Measurements from ENCODE around the gene FEN1. TPM values are rescaled to one million over a fixed set of nuclear protein-coding genes. Genes with fewer than 3 reads are reported as not detected.

FEN1 gene
- total and polyA plus RNA-seq, 8 donors: 4.2 to 24.6 (median 10.0) TPM; not detected in 1

GRCh38 chr11:61782841-61783240, 9.9 kb upstream of the FEN1 start:
- H3K4me3 ChIP-seq: no peak overlapping the region
- H3K27ac ChIP-seq: no peak overlapping the region
- peaks cover 60 to 100% (median 100%) of the 10 kb centered on the region in 4 donors for H3K36me3 ChIP-seq
- no peaks in the 10 kb centered on the region for H3K9me3 ChIP-seq
- intact Hi-C loops (cut with DNase I; ENCODE audit: low total_unique reads): no loop called here
- no peak for DNase-seq
- no peaks in the 10 kb centered on the region for H3K27me3 ChIP-seq
- TF ChIP-seq CTCF (IDR thresholded peaks at IDR 0.05): no peak
- TF ChIP-seq EP300 (IDR thresholded peaks at IDR 0.05): no peak
- TF ChIP-seq POLR2A (IDR thresholded peaks at IDR 0.05): no peak
- no peak for TF ChIP-seq POLR2AphosphoS5 (IDR thresholded peaks at IDR 0.05)
- H3K4me1 ChIP-seq: peaks cover under 1 to 10% (median 2%) of the 10 kb centered on the region in 4 donors
- 76 to 88% (median 83%) methylated on average over 3 to 11 of the region's 11 CpGs for WGBS, 5 donors

- H3K27ac ChIP-seq: no peak overlapping the region
- peaks cover 0 to 18% (median 6%) of the 10 kb centered on the region in 4 donors for H3K4me1 ChIP-seq
- peaks cover 55 to 100% (median 100%) of the 10 kb centered on the region in 4 donors for H3K36me3 ChIP-seq
- H3K9me3 ChIP-seq: no peaks in the 10 kb centered on the region
- H3K27me3 ChIP-seq: no peaks in the 10 kb centered on the region
- TF ChIP-seq CTCF (IDR thresholded peaks at IDR 0.05) (no peak), POLR2A (IDR thresholded peaks at IDR 0.05) (no peak), POLR2AphosphoS5 (IDR thresholded peaks at IDR 0.05) (no peak), EP300 (IDR thresholded peaks at IDR 0.05) (no peak)
- no peak for DNase-seq
- 58 to 67% (median 64%) methylated on average over 6 to 13 of the region's 13 CpGs for WGBS, 5 donors
- H3K4me3 ChIP-seq: no peak overlapping the region
- intact Hi-C loops (cut with DNase I; ENCODE audit: low total_unique reads): no loop called here
Observed at GRCh38 chr11:61783717-61784505, 8.8 kb upstream of the FEN1 start.

- 56 to 68% (median 61%) methylated on average over 7 of the region's 7 CpGs for WGBS, 5 donors
- no peaks in the 10 kb centered on the region for H3K9me3 ChIP-seq
- intact Hi-C loops (cut with DNase I; ENCODE audit: low total_unique reads): no loop called here
- peaks cover 58 to 100% (median 100%) of the 10 kb centered on the region in 4 donors for H3K36me3 ChIP-seq
- no peak for DNase-seq
- TF ChIP-seq CTCF (IDR thresholded peaks at IDR 0.05) (no peak), EP300 (IDR thresholded peaks at IDR 0.05) (no peak), POLR2AphosphoS5 (IDR thresholded peaks at IDR 0.05) (no peak), POLR2A (IDR thresholded peaks at IDR 0.05) (no peak)
- H3K27ac ChIP-seq: no peak overlapping the region
- peaks cover 0 to 23% (median 9%) of the 10 kb centered on the region in 4 donors for H3K4me1 ChIP-seq
- no peak overlapping the region for H3K4me3 ChIP-seq
- no peaks in the 10 kb centered on the region for H3K27me3 ChIP-seq
Observed at GRCh38 chr11:61784506-61784805, 8.3 kb upstream of the FEN1 start.

- 66 to 80% (median 71%) methylated on average over 10 to 11 of the region's 11 CpGs for WGBS, 5 donors
- no peak overlapping the region for H3K4me3 ChIP-seq
- TF ChIP-seq POLR2AphosphoS5 (IDR thresholded peaks at IDR 0.05) (no peak), CTCF (IDR thresholded peaks at IDR 0.05) (no peak), EP300 (IDR thresholded peaks at IDR 0.05) (no peak)
- H3K27me3 ChIP-seq: no peaks in the 10 kb centered on the region
- H3K36me3 ChIP-seq: peaks cover 66 to 96% (median 96%) of the 10 kb centered on the region in 4 donors
- no peaks in the 10 kb centered on the region for H3K9me3 ChIP-seq
- H3K27ac ChIP-seq: no peak overlapping the region
- intact Hi-C loops (cut with DNase I; ENCODE audit: low total_unique reads): no loop called here
- DNase-seq: peak in 1 of 2 donors; percentile 8
- H3K4me1 ChIP-seq: peaks cover 3 to 35% (median 21%) of the 10 kb centered on the region in 4 donors
Observed at GRCh38 chr11:61785837-61786402, 6.8 kb upstream of the FEN1 start.

Measured in stomach (tissue), 9 donors.